ENCODE measurements around the gene EZH1. TPM values are rescaled to one million over a fixed set of nuclear protein-coding genes. Genes with fewer than 3 reads are reported as not detected.

Gene EZH1
- total RNA-seq, 6 donors from 2014 or later: 30.7 to 122 (median 55.0) TPM

DNA sequence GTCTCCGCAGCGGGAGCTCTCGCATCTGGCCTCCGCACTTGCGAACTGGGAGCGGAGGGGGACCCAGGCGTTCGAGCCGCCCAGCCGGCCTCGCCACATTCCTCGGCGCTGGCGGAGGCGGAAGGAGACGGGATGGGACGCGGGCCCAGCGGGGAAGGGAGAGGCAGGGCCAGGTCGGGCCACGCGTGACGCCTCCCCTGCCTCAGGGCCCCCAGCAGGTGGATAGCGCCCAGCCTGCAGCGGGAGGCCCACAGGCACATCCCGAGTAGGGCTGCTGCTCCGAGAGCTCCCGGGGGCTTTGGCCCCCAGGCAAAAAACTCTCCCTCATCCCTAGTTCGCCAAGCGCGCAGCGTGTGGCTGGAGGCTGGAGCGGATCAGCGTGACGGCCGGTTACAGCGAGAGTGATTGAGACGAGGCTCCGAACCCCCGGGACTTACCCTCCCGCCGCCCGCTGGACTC lies 68.8 kb downstream of the EZH1 start:
- Histone ChIP-seq H3K4me1 (peaks cover 56 to 75% (median 60%) of the 10 kb centered on the region in 4 donors), H3K36me3 (peaks cover 0 to 27% (median 18%) of the 10 kb centered on the region in 4 donors), H3K4me3 (peak overlapping the region; percentile 81 to 92 (median 85)), H3K27ac (peak overlapping the region; percentile 81 to 98 (median 90)), H3K27me3 (peaks cover 0 to 6% (median 1%) of the 10 kb centered on the region in 4 donors), H3K9me3 (no peaks in the 10 kb centered on the region)
- DNase-seq (peak in 1 of 2 donors; percentile 92), ATAC-seq (ENCODE audit: low FRiP score in 2 of 2) (no peak)
- 1% methylated on average over 31 of the region's 43 CpGs; no CpG with 5 or more reads in 1 of the 2 donors for WGBS, 2 donors
- peak in 1 of 2 donors; percentile 27 for TF ChIP-seq POLR2AphosphoS5 (IDR thresholded peaks at IDR 0.05)
- TF ChIP-seq EP300 (IDR thresholded peaks at IDR 0.05): no peak
- TF ChIP-seq POLR2A (IDR thresholded peaks at IDR 0.05): peak in 1 of 4 donors; percentile 58
- TF ChIP-seq, protein P1, sequence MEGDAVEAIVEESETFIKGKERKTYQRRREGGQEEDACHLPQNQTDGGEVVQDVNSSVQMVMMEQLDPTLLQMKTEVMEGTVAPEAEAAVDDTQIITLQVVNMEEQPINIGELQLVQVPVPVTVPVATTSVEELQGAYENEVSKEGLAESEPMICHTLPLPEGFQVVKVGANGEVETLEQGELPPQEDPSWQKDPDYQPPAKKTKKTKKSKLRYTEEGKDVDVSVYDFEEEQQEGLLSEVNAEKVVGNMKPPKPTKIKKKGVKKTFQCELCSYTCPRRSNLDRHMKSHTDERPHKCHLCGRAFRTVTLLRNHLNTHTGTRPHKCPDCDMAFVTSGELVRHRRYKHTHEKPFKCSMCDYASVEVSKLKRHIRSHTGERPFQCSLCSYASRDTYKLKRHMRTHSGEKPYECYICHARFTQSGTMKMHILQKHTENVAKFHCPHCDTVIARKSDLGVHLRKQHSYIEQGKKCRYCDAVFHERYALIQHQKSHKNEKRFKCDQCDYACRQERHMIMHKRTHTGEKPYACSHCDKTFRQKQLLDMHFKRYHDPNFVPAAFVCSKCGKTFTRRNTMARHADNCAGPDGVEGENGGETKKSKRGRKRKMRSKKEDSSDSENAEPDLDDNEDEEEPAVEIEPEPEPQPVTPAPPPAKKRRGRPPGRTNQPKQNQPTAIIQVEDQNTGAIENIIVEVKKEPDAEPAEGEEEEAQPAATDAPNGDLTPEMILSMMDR (IDR thresholded peaks at IDR 0.05): peak in 1 of 6 experiments; percentile 20

DNA sequence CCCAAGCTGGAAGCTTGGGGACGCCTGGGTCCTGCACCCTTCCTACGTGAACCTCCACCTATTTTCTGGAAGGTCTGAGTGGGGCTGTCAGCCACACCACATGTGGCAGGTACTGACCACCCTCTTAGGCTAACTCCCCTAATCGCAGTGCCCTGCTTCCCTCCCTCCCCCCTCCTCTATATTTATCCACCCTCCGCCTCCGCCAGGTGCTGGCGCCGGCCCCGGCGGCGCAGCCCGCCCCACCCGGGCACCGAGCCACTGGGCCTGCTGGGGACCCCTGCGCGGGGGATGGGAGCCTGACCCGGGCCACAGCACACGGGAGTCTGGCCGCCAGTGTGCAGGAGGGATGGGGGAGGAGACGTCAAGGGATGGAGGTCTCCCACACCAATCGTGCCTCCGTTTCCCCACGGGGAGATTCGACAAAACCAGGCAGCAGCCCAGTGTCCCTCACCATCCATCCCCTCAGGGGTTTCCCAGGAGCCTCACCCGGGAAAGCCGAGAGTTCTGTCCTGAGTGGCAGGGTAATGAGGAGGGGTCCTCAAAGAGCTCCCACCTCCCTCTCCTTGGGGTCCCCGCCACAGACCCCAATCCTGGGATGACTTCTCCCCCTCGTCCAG lies 69.4 kb downstream of the EZH1 start:
- peak overlapping the region; percentile 81 to 92 (median 85) for H3K4me3 ChIP-seq
- 2% methylated on average over 22 of the region's 27 CpGs; no CpG with 5 or more reads in 1 of the 2 donors for WGBS, 2 donors
- peaks cover 54 to 75% (median 61%) of the 10 kb centered on the region in 4 donors for H3K4me1 ChIP-seq
- TF ChIP-seq, protein P1 (IDR thresholded peaks at IDR 0.05): no peak
- TF ChIP-seq POLR2A (IDR thresholded peaks at IDR 0.05) (no peak), EP300 (IDR thresholded peaks at IDR 0.05) (no peak), POLR2AphosphoS5 (IDR thresholded peaks at IDR 0.05) (no peak)
- peak overlapping the region; percentile 81 to 98 (median 90) for H3K27ac ChIP-seq
- ATAC-seq (ENCODE audit: low FRiP score in 2 of 2): no peak
- H3K36me3 ChIP-seq: peaks cover 1 to 32% (median 23%) of the 10 kb centered on the region in 4 donors
- H3K27me3 ChIP-seq: peaks cover 0 to 6% (median 1%) of the 10 kb centered on the region in 4 donors
- peak in 1 of 2 donors; percentile 88 for DNase-seq
- H3K9me3 ChIP-seq: no peaks in the 10 kb centered on the region

DNA sequence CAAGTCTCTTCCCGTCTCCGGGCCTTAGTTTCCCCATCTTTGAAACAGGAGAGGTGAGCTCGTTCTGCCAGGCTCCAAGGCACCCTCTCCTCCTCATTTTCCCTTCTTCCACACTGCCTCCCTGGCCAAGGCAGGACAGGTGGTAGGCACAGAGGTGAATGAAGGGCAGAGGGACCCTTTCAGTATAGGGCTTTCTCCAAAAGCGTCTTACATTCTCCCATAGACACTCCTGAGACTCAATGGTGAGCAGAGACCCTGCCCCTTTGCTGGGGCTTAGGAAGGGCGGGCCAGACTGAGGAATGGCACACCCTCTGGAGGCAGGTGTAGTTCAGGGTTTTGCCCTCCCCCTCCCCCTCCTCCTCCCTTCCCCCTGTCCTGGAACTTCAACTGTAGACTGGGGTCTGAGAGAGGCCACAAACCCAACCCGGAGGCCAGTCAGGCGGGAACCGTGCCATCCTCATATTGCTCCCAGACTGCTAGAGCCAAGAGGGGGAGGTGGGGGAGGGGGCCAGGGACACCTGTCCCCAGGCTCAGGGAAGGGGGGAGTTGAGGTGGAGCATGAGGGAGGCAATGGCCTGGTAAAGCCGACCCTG lies 70.0 kb downstream of the EZH1 start:
- DNase-seq: no peak
- peaks cover 50 to 75% (median 56%) of the 10 kb centered on the region in 4 donors for H3K4me1 ChIP-seq
- H3K36me3 ChIP-seq: peaks cover 4 to 36% (median 28%) of the 10 kb centered on the region in 4 donors
- peak overlapping the region; percentile 81 to 98 (median 90) for H3K27ac ChIP-seq
- H3K4me3 ChIP-seq: peak overlapping the region; percentile 81 to 92 (median 85)
- no peak for ATAC-seq (ENCODE audit: low FRiP score in 2 of 2)
- WGBS, 2 donors: 20 to 31% methylated on average over 8 to 9 of the region's 9 CpGs
- no peaks in the 10 kb centered on the region for H3K9me3 ChIP-seq
- peaks cover 0 to 6% (median 1%) of the 10 kb centered on the region in 4 donors for H3K27me3 ChIP-seq
- TF ChIP-seq POLR2AphosphoS5 (IDR thresholded peaks at IDR 0.05) (no peak), POLR2A (IDR thresholded peaks at IDR 0.05) (no peak), EP300 (IDR thresholded peaks at IDR 0.05) (no peak)
- TF ChIP-seq, protein P1 (IDR thresholded peaks at IDR 0.05): no peak

DNA sequence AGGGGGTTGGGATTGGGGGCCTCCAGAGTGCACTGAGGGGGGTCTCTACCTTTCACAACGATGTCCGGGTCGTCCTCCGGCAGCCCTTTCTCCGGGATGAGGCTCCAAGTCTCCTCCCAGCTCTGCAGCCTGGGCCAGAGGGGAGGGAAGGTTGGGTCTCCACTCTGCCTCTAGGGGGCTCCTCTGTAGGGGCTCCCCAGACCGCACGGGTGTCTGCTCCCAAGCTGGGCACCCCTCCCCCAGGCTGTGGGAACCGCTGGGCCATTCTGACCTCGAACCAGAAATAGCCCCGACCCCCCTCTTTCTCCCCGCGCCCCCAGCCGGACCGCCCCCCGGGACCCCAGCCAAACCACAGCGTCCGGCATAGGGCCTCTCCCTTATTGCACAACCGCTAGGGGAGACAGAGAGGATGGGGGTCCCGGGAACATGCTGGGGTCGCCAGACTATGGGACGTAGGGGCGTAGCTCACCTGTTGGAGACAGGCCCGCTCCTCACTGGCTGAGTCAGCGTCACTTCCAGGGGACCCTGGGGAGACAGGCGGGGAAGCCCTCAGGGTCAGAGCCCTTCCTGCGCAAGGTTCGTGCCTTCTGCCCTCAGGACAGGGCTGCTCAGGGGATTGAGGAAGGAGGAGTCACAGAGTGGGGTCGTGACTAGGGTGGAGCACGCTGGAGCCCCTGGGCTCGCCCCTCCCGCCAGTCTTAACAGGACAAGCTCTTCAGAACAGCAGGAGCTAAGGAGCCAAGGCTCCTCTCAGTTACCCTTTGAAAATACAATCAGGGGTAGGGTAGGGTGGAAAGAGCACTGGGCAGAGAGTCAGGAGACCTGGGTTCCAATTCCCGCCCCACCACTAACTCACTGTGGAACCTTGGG lies 70.7 kb downstream of the EZH1 start:
- no peaks in the 10 kb centered on the region for H3K9me3 ChIP-seq
- peak in 1 of 2 donors; percentile 90 for DNase-seq
- TF ChIP-seq, protein P1 (IDR thresholded peaks at IDR 0.05): peak in 5 of 6 experiments; percentile 9 to 65 (median 35)
- TF ChIP-seq POLR2A (IDR thresholded peaks at IDR 0.05): no peak
- TF ChIP-seq EP300 (IDR thresholded peaks at IDR 0.05): peak in 1 of 4 donors; percentile 36
- TF ChIP-seq POLR2AphosphoS5 (IDR thresholded peaks at IDR 0.05): peak in 1 of 2 donors; percentile 23
- peaks cover 0 to 6% (median 1%) of the 10 kb centered on the region in 4 donors for H3K27me3 ChIP-seq
- peak in 1 of 2 donors; percentile 4 for ATAC-seq (ENCODE audit: low FRiP score in 2 of 2)
- peak overlapping the region; percentile 5 to 92 (median 85) for H3K4me3 ChIP-seq
- peaks cover 50 to 74% (median 53%) of the 10 kb centered on the region in 4 donors for H3K4me1 ChIP-seq
- peaks cover 11 to 43% (median 35%) of the 10 kb centered on the region in 4 donors for H3K36me3 ChIP-seq
- 10 to 33% methylated on average over 1 to 27 of the region's 32 CpGs for WGBS, 2 donors
- H3K27ac ChIP-seq: peak overlapping the region; percentile 81 to 98 (median 90)

Measured in upper lobe of left lung (tissue), 6 donors.